T-helper 2 cell treated with Interferon-gamma antibody and Interleukin-4, amounts not matched to agents 5 μg/mL and 100 μg/mL, for 36 hours (primary cell): ENCODE data around the gene GRK4.
A peak's percentile ranks its signal among the peaks of the same experiment; 100 is the strongest.
"Not testable (repeated sequence)": the region's sequence is repeated elsewhere in the genome, so short reads cannot be mapped to it uniquely, and the experiment has no call there.

ENCODE experiments used
- DNase-seq: peaks from one replicate; pipeline ENCODE4 v3.0.0; 2021; ENCODE audit warnings: low spot score
- H3K27ac Mint-ChIP-seq: one replicate; pipeline ENCODE4 v1.8.0; 2021; ENCODE audit warnings: mild to moderate bottlenecking, mixed read lengths
- H3K27me3 Mint-ChIP-seq: one replicate; pipeline ENCODE4 v1.8.0; 2021; ENCODE audit warnings: low read depth, mixed read lengths
- H3K36me3 Mint-ChIP-seq: one replicate; pipeline ENCODE4 v1.8.0; 2021; ENCODE audit warnings: low read depth, mixed read lengths
- H3K4me1 Mint-ChIP-seq: one replicate; pipeline ENCODE4 v1.8.0; 2021; ENCODE audit warnings: low read depth, mixed read lengths
- H3K4me3 Mint-ChIP-seq: one replicate; pipeline ENCODE4 v1.8.0; 2022; ENCODE audit warnings: mild to moderate bottlenecking, moderate library complexity, mixed read lengths
- H3K9me3 Mint-ChIP-seq: one replicate; pipeline ENCODE4 v1.8.0; 2021; ENCODE audit warnings: mixed read lengths

Gene GRK4

DNA sequence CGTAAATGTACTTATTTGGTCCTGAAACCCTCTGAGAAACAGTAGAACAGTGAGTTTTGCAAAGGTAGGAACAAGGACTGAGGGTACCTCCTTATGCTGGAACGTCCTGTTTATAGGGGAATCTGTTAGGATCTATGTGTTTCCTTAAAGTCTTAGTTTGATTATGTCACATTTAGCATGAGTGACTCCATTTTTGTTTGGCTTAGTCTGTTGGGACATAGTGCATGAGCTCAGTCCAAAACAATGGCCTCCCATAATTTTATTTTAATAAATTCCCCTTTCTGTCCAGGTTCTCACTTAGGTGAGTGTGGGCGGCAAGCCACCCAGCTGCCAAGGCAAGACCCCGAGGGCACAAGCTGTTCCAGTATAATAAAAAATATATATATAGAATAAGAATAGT lies 83.3 kb downstream of the GRK4 start:
- Mint-ChIP-seq H3K27me3 (peaks cover 4% of the 10 kb centered on the region), H3K9me3 (peaks cover 11% of the 10 kb centered on the region), H3K27ac (peak overlapping the region; percentile 36), H3K36me3 (peaks cover 14% of the 10 kb centered on the region), H3K4me3 (no peak overlapping the region), H3K4me1 (peaks cover 46% of the 10 kb centered on the region)
- DNase-seq = no peak

GRCh38 chr4:3047464-3048286 lies 84.3 kb downstream of the GRK4 start:
- Mint-ChIP-seq H3K27me3 (peaks cover 8% of the 10 kb centered on the region), H3K9me3 (peaks cover 19% of the 10 kb centered on the region), H3K36me3 (peaks cover 14% of the 10 kb centered on the region), H3K4me3 (peak overlapping the region; percentile 65), H3K27ac (peak overlapping the region; percentile 82), H3K4me1 (peaks cover 36% of the 10 kb centered on the region)
- DNase-seq = peak; percentile 83

DNA sequence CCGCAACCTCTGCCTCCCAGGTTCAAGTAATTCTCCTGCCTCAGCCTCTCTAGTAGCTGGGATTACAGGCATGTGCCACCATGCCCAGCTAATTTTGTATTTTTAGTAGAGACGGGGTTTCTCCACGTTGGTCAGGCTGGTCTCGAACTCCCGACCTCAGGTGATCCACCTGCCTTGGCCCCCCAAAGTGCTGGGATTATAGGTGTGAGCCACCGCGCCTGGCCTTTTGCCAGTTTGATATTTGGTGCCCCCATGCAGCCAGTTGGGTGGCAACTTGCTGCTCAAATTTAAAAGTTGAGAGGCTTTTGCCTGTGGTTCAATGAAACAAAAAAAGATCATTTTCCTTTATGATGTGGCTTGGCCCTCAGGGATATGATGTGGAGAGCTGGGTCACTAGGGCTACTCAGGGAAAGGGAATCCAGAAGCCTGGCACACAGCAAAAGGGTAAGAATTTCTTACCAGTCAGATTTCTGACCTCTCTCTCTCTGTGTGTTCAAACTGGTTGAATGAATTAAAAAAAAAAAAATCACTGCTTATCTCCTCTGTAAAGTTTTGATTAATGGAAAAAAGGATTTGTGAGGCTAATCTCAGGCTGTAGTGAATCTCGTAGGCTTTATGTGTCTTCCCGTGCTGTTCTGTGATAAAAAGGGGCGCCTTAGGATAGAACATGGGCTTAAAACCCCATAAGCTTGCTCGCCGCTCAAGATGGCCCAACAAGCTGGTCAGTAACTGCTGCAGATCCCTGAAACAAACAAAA lies 87.9 kb downstream of the GRK4 start:
- DNase-seq, H3K27ac Mint-ChIP-seq, H3K4me3 Mint-ChIP-seq, H3K27me3 Mint-ChIP-seq: not testable (repeated sequence)
- Mint-ChIP-seq H3K9me3 (peaks cover 24% of the 10 kb centered on the region), H3K4me1 (peaks cover 12% of the 10 kb centered on the region), H3K36me3 (peaks cover 13% of the 10 kb centered on the region)

- Mint-ChIP-seq H3K9me3 (peaks cover 35% of the 10 kb centered on the region), H3K27ac (no peak overlapping the region), H3K36me3 (peaks cover 13% of the 10 kb centered on the region), H3K27me3 (peaks cover 6% of the 10 kb centered on the region), H3K4me1 (peaks cover 1% of the 10 kb centered on the region), H3K4me3 (no peak overlapping the region)
- DNase-seq = no peak
These were observed 90.9 kb downstream of the GRK4 start for GRCh38 chr4:3054169-3054759.

DNA sequence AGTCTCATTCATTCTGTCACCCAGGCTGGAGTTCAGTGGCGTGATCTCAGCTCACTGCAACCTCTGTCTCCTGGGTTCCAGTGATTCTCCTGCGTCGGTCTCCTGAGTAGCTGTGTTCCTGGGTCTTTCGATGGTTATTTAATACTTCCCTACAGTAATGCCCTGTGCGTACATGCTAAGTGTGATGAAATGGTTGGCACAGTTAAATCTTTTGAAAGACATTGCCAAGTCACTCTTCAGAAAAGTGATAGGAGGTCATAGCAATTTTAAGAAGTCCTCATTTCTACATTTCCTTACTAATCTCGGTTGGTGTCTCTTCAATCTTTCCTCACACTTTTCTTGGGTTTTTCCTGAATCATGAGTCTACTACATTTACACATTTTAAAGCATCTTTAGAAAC lies 96.6 kb downstream of the GRK4 start:
- peaks cover 10% of the 10 kb centered on the region for H3K36me3 Mint-ChIP-seq
- no peak overlapping the region for H3K4me3 Mint-ChIP-seq
- no peak for DNase-seq
- H3K27ac Mint-ChIP-seq = no peak overlapping the region
- peaks cover 2% of the 10 kb centered on the region for H3K27me3 Mint-ChIP-seq
- peaks cover 21% of the 10 kb centered on the region for H3K9me3 Mint-ChIP-seq
- peaks cover 1% of the 10 kb centered on the region for H3K4me1 Mint-ChIP-seq

- Mint-ChIP-seq H3K4me1 (peaks cover 1% of the 10 kb centered on the region), H3K27me3 (peaks cover 2% of the 10 kb centered on the region), H3K36me3 (peaks cover 4% of the 10 kb centered on the region)
These were observed 97.6 kb downstream of the GRK4 start for GRCh38 chr4:3060946-3061345.

GRCh38 chr4:3062471-3062870 lies 99.1 kb downstream of the GRK4 start:
- Mint-ChIP-seq H3K9me3 (no peaks in the 10 kb centered on the region), H3K27ac (no peak overlapping the region), H3K27me3 (peaks cover 2% of the 10 kb centered on the region), H3K4me1 (peaks cover 1% of the 10 kb centered on the region), H3K4me3 (no peak overlapping the region), H3K36me3 (no peaks in the 10 kb centered on the region)
- DNase-seq = no peak

More at GRCh38 chr4:3060946-3061345, 97.6 kb downstream of the GRK4 start:
- H3K4me3 Mint-ChIP-seq = no peak overlapping the region
- no peak for DNase-seq
- peaks cover 14% of the 10 kb centered on the region for H3K9me3 Mint-ChIP-seq
- H3K27ac Mint-ChIP-seq = no peak overlapping the region

GRCh38 chr4:3065551-3065950 lies 102.2 kb downstream of the GRK4 start:
- DNase-seq = no peak
- Mint-ChIP-seq H3K36me3 (no peaks in the 10 kb centered on the region), H3K4me1 (no peaks in the 10 kb centered on the region), H3K9me3 (no peaks in the 10 kb centered on the region), H3K4me3 (no peak overlapping the region), H3K27me3 (peaks cover 2% of the 10 kb centered on the region), H3K27ac (no peak overlapping the region)

GRCh38 chr4:3066836-3067400 lies 103.5 kb downstream of the GRK4 start:
- Mint-ChIP-seq H3K36me3 (no peaks in the 10 kb centered on the region), H3K4me1 (no peaks in the 10 kb centered on the region), H3K4me3 (no peak overlapping the region), H3K27ac (no peak overlapping the region), H3K27me3 (peaks cover 2% of the 10 kb centered on the region), H3K9me3 (no peaks in the 10 kb centered on the region)
- no peak for DNase-seq

DNA sequence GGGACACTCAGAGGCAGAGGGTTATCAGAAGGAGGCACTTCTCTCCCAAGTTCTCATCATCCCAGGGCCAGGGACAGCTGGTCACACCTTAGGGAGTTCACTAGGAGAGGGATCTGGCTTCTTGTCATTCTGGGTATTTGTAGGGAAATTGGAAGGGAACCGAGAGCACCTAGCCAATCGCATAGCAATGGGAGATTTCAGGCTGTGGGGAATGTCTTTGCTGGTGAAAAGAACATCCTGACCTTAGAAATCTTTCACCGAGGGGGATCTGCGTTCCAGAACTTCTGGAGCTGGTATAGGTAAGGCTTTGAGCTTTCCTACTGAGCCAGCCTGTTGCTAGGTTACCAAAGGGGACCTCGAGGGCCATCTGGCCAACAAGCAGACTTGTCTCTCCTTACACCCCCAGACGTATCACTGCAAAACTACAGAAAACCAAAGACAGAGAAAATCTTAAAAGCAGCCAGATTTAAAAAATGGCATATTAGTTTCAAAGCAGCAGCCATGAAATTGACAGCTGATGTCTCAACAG lies 104.2 kb downstream of the GRK4 start:
- no peaks in the 10 kb centered on the region for H3K4me1 Mint-ChIP-seq
- H3K9me3 Mint-ChIP-seq = no peaks in the 10 kb centered on the region
- H3K27ac Mint-ChIP-seq = no peak overlapping the region
- H3K27me3 Mint-ChIP-seq = peaks cover 1% of the 10 kb centered on the region
- no peaks in the 10 kb centered on the region for H3K36me3 Mint-ChIP-seq
- H3K4me3 Mint-ChIP-seq = no peak overlapping the region
- no peak for DNase-seq

DNA sequence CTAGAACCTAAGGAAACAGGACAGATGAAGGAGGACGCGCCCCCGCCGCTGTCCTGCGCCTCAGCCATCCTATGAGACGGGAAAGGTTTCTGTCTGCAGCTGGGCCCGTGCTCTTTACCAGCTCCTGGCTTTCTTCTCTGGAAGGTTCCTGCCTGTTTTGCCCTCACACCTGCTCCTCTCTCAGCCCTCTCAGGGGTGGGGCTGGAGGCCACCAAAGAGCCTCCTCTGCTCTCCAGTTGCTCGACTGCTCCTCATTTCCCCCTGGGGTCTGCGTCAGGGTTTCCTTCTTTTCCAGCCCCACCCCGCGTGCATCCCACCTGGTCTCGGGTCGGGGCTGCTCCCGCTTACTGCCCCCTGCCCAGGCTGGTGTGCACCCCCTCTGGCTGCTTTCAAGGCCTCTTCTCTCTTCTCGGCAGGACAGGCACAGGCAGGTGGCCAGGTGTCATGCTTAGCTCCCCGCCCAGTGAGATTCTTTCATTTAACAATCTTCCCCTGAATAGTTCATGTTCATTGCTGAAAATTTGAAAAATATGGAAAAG lies 106.4 kb downstream of the GRK4 start:
- no peak overlapping the region for H3K27ac Mint-ChIP-seq
- no peaks in the 10 kb centered on the region for H3K27me3 Mint-ChIP-seq
- no peak for DNase-seq
- no peaks in the 10 kb centered on the region for H3K9me3 Mint-ChIP-seq
- H3K36me3 Mint-ChIP-seq = no peaks in the 10 kb centered on the region
- no peak overlapping the region for H3K4me3 Mint-ChIP-seq
- no peaks in the 10 kb centered on the region for H3K4me1 Mint-ChIP-seq

DNA sequence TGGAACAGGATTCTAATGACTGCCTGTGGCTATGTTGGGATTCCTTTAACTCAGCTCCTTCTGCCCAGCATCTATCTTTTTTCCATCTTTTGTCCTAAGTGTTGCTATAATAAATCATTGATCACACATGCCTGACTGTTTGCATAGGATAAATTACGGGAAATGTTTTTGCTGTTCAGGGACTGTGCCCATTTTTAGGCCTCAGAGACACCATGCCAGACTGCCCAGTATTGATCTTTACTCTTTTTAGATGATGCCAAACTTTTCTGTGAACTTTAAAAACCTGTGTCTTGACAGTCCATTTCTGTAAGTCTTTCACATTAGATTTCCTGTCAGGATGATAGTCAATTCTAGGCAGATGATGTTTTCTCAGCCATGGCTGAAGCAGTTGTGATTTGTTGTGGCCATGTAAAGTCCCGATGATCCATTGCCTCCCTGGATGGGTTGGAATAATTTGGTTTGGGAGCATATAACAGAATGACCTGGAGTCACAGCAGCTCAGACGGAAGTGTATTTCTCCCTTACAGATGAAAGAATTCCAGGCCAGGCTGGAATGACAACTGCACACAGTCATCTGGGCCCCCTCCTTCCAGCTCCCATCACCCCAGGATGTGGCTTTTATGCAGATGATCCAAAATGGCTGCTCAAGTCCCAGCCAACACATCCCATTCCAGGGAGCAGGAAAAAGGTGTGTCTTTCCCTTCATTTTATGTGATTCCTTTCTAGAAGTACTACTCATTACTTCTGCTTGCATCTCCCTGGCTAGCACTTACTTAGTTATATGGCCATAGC lies 107.5 kb downstream of the GRK4 start:
- H3K4me3 Mint-ChIP-seq = no peak overlapping the region
- no peaks in the 10 kb centered on the region for H3K36me3 Mint-ChIP-seq
- no peak for DNase-seq
- H3K4me1 Mint-ChIP-seq = peaks cover 3% of the 10 kb centered on the region
- H3K27ac Mint-ChIP-seq = no peak overlapping the region
- no peaks in the 10 kb centered on the region for H3K9me3 Mint-ChIP-seq
- H3K27me3 Mint-ChIP-seq = no peaks in the 10 kb centered on the region

DNA sequence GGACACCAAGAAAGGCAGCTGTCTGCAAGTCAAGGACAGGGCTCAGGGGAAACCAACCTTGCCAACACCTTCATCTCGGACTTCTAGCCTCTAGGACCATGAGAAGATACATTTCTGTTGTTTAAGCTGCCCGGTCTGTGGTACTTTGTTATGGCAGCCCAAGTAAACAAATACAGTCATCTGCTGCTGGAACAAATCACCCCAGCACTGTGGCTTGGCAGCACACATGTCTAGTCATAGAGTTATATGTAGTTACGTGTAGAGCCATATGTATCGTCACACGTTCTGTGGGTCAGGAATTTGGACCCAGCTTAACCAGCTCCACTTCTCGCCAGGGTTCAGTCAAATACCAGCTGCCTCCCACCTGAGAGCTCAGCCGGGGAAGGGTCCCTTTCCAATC lies 108.4 kb downstream of the GRK4 start:
- peaks cover 7% of the 10 kb centered on the region for H3K4me1 Mint-ChIP-seq
- H3K36me3 Mint-ChIP-seq = no peaks in the 10 kb centered on the region
- DNase-seq = no peak
- H3K9me3 Mint-ChIP-seq = no peaks in the 10 kb centered on the region
- H3K27ac Mint-ChIP-seq = no peak overlapping the region
- H3K4me3 Mint-ChIP-seq = no peak overlapping the region
- H3K27me3 Mint-ChIP-seq = no peaks in the 10 kb centered on the region
